Hematopoietic multipotent progenitor cell treated with erythropoietin and hydrocortisone succinate and interleukin-3 and kit ligand, for 15 days (in vitro differentiated cells): Measurements from ENCODE around the gene EIF2B4.
A peak's percentile ranks its signal among the peaks of the same experiment; 100 is the strongest.
"Not testable (repeated sequence)": the region's sequence is repeated elsewhere in the genome, so short reads cannot be mapped to it uniquely, and the experiment has no call there.

Source experiments
- DNase-seq: peaks from one replicate; pipeline ENCODE4 v3.0.0-alpha.2; 2015; ENCODE audit warnings: low spot score

EIF2B4 gene

GRCh38 chr2:27335311-27335710 lies 34.8 kb downstream of the EIF2B4 start:
- no peak for DNase-seq

- DNase-seq, result no peak
Measured at GRCh38 chr2:27324720-27325119, 45.4 kb downstream of the EIF2B4 start.

GRCh38 chr2:27323596-27324285 lies 46.4 kb downstream of the EIF2B4 start:
- DNase-seq, result peak; percentile 19

- peak; percentile 92 for DNase-seq
Measured at GRCh38 chr2:27322766-27323595, 47.2 kb downstream of the EIF2B4 start, which contains the start of gene MPV17. Gene MPV17, minus strand, starts transcription at chr2:27323097. Its CDS starts 580 bp downstream, at chr2:27322517.

GRCh38 chr2:27322301-27322765 lies 47.8 kb downstream of the EIF2B4 start:
- no peak for DNase-seq

GRCh38 chr2:27320958-27321543 lies 49.1 kb downstream of the EIF2B4 start:
- peak; percentile 19 for DNase-seq

GRCh38 chr2:27319839-27320238 lies 50.3 kb downstream of the EIF2B4 start:
- DNase-seq, result not testable (repeated sequence)

GRCh38 chr2:27316655-27317412 lies 53.3 kb downstream of the EIF2B4 start:
- no peak for DNase-seq

- no peak for DNase-seq
Measured at GRCh38 chr2:27315122-27315521, 55.0 kb downstream of the EIF2B4 start.

- DNase-seq, result no peak
Measured at GRCh38 chr2:27314709-27315108, 55.4 kb downstream of the EIF2B4 start.
